Neutrophil (primary cell): ENCODE measurements around the gene COL7A1.

Experiments used
- H3K27ac ChIP-seq: fragments of 200-600 bp; sonication (generic); 2 replicates; pipeline ENCODE4 v1.5.1; 2016; ENCODE audit warnings: mild to moderate bottlenecking, moderate library complexity
- H3K27me3 ChIP-seq: fragments of 200-600 bp; sonication (generic); 2 replicates; pipeline ENCODE4 v1.6.0; 2016; ENCODE audit warnings: mild to moderate bottlenecking
- H3K36me3 ChIP-seq: fragments of 200-600 bp; sonication (generic); 2 replicates; pipeline ENCODE4 v1.5.1; 2017
- H3K4me1 ChIP-seq, 2 experiments: fragments of 200-600 bp in 1 of 2; sonication (generic) in 1 of 2; 1 replicate in 1 of 2; 2 replicates in 1 of 2; pipeline versions ENCODE4 v1.5.1 to v1.6.1; 2013 to 2016; ENCODE audit warnings: low read depth in 1 of 2, low read length in 1 of 2, mild to moderate bottlenecking in 1 of 2, moderate library complexity in 1 of 2; ENCODE audit not compliant: control insufficient read depth in 1 of 2, insufficient read depth in 1 of 2
- H3K4me3 ChIP-seq, 2 experiments: fragments of 200-600 bp in 1 of 2; sonication (generic) in 1 of 2; 1 replicate in 1 of 2; 2 replicates in 1 of 2; pipeline ENCODE4 v1.5.1; 2013 to 2016; ENCODE audit warnings: low read depth in 1 of 2, low read length in 1 of 2, mild to moderate bottlenecking in 1 of 2, moderate library complexity in 1 of 2
- H3K9me3 ChIP-seq: fragments of 200-600 bp; sonication (generic); 2 replicates; pipeline ENCODE4 v1.5.1; 2016
- TF ChIP-seq, protein P1 (sequence below): fragments of 200-600 bp; sonication (generic); IDR thresholded peaks from 2 replicates; pipeline ENCODE4 v1.5.1; 2016; ENCODE audit warnings: antibody characterized with exemption

The COL7A1 gene

DNA sequence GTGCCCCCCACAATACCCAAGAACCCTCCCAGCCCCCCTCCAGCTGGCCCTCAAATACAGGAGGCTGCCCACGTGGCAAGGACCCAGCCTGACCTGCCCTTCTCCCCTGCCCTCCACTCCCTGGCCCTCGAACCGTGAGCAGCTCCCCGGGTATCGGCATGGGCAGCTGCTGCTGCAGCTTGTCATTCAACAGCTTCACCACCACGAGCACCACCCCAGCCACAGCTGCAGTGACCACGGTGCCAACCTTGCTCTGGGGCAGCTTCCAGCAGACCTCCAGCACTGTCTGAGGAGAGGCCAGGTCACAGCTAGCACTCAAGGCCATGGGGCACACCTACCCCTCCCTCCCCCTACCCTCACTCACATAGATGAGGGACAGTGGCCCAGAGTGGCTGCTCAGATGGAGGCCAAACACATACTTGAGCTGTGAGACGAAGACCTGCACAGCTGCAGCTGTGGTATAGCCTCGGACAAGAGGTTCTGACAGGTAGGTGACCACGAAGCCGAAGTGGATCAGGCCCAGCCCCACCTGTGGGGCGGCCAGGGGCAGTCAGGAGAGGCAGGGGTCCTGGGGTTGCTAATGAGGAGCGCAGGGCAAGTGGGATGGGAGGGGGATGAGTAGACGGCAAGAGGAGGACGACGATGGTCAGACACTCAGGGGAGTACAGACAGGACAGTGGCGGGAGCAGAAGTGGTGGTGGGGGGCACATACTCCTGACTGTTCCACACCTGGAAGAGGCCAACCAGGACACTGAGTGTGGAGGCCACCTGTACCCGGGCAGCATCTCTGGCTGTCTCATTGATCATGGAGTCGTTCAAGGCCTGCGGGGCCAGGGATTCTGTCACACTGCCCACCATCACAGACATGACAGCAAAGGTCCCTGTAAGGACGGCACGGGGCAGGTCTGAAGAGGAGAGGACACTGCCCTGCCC, 36.7 kb upstream of the COL7A1 start:
- peaks cover 33 to 36% of the 10 kb centered on the region in 2 experiments for H3K4me1 ChIP-seq
- H3K9me3 ChIP-seq: no peaks in the 10 kb centered on the region
- H3K4me3 ChIP-seq: no peak overlapping the region
- H3K27me3 ChIP-seq: no peaks in the 10 kb centered on the region
- H3K27ac ChIP-seq: no peak overlapping the region
- TF ChIP-seq, protein P1, sequence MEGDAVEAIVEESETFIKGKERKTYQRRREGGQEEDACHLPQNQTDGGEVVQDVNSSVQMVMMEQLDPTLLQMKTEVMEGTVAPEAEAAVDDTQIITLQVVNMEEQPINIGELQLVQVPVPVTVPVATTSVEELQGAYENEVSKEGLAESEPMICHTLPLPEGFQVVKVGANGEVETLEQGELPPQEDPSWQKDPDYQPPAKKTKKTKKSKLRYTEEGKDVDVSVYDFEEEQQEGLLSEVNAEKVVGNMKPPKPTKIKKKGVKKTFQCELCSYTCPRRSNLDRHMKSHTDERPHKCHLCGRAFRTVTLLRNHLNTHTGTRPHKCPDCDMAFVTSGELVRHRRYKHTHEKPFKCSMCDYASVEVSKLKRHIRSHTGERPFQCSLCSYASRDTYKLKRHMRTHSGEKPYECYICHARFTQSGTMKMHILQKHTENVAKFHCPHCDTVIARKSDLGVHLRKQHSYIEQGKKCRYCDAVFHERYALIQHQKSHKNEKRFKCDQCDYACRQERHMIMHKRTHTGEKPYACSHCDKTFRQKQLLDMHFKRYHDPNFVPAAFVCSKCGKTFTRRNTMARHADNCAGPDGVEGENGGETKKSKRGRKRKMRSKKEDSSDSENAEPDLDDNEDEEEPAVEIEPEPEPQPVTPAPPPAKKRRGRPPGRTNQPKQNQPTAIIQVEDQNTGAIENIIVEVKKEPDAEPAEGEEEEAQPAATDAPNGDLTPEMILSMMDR: no peak
- H3K36me3 ChIP-seq: peaks cover 68% of the 10 kb centered on the region

DNA sequence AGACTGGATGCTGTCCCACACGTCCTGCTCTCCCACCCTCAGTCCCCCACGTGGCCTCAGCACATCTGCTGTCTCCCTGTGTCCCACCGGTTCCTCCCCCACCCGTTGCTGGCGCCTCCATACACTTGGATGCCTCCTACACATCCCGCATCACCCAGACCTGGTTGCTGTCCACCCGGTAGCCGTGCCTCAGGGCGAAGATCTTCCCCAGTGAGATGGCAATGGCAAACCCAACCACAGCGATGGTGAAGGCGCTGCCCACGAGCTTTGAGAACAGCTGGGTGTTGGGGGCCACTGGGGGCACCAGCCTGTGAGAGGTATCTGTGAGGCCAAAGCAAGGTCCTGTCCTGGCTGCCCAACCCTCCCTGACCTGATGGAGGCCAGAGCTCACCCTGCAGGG, 35.7 kb upstream of the COL7A1 start:
- TF ChIP-seq, protein P1: no peak
- Histone ChIP-seq H3K27me3 (no peaks in the 10 kb centered on the region), H3K36me3 (peaks cover 78% of the 10 kb centered on the region), H3K4me1 (peaks cover 26 to 29% of the 10 kb centered on the region in 2 experiments), H3K27ac (no peak overlapping the region), H3K9me3 (no peaks in the 10 kb centered on the region), H3K4me3 (no peak overlapping the region)

DNA sequence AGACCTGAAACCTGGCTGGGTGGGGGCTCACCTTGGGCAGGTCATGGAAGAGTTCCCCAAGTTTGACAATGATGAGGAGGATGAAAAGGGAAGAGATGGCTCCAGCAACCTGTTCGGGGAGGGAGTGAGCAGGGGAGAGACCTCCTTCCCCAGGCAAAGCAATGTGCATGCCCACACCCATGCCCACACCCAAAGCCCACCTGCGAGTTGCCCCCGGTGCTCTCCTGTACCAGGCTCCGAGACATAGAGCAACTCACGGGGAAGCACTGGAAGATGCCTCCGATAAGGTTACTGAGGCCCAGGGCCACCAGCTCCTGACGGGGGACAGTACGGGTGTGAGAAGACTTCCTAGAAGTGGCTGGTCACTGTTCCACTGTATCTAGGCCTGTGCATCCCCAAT, 35.3 kb upstream of the COL7A1 start:
- Histone ChIP-seq H3K36me3 (peaks cover 82% of the 10 kb centered on the region), H3K27me3 (no peaks in the 10 kb centered on the region), H3K27ac (no peak overlapping the region), H3K9me3 (no peaks in the 10 kb centered on the region), H3K4me1 (peaks cover 22 to 25% of the 10 kb centered on the region in 2 experiments), H3K4me3 (no peak overlapping the region)
- TF ChIP-seq, protein P1: no peak

DNA sequence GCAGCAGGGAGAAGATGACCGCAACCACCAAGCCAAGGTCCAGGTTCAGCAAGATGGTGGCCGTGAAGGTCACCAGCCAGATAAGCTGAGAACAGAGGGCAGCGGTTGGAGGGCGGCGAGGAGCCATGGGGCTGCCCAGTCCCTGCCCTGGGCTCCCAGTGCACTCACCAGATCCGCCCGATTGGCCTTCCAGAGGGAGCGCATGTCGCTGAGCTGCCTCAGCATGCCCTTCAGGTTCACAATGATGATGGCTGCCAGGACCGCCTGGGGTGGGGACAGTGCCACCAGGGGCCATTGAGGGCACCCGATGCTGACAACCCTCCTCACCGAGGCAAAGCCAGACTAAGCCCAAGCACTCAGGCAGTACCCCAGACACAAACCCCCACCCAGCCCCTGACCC, 34.8 kb upstream of the COL7A1 start:
- Histone ChIP-seq H3K27me3 (no peaks in the 10 kb centered on the region), H3K36me3 (peaks cover 87% of the 10 kb centered on the region)

DNA sequence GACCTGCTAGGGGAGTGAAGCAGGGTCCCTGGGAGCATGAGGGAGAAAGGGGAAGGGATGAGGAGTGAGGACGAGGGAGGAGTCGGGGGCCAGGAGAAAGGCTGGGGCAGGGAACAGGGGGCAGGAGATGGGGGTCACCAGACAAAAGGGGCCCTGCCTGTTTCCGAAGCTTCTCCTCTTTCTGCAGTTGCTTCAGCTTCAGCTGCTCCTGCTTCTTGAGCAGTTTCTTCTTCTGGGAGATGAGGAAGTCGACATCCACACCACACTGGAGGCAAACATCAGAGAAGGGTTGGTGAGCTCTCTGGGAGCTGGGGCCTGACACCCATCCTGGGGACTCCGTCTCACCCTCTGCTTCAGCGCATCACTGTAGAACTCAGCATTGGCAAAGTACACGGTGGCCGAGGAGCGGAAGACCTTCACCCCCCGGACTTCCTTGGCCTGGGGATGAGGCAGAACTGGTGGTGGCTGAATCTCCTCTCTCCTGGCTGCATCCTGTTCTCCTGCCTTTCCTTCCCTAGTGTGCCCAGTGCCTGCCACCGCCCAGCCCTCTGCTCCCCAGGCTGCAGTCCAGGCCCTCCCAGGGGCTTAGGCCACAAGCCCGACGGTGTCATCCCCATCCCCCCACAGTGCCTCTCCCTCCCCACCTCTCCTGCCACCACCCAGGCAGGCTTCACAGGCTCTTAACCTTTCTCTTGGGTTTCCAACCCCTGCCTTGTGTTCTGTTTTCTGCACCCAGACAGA, 33.3 kb upstream of the COL7A1 start:
- H3K27ac ChIP-seq: no peak overlapping the region
- H3K27me3 ChIP-seq: no peaks in the 10 kb centered on the region
- no peak overlapping the region for H3K4me3 ChIP-seq
- H3K4me1 ChIP-seq: peaks cover 20 to 26% of the 10 kb centered on the region in 2 experiments
- TF ChIP-seq, protein P1: no peak
- H3K36me3 ChIP-seq: peaks cover 87% of the 10 kb centered on the region
- no peaks in the 10 kb centered on the region for H3K9me3 ChIP-seq

More for the DNA sequence above, 34.8 kb upstream of the COL7A1 start:
- TF ChIP-seq, protein P1: no peak
- Histone ChIP-seq H3K4me1 (peaks cover 20 to 24% of the 10 kb centered on the region in 2 experiments), H3K9me3 (no peaks in the 10 kb centered on the region), H3K4me3 (no peak overlapping the region), H3K27ac (no peak overlapping the region)
